ENCODE measurements around the gene CADM1. TPM values are rescaled to one million over a fixed set of nuclear protein-coding genes. Genes with fewer than 3 reads are reported as not detected.

The CADM1 gene
- total and polyA plus RNA-seq, 2 donors (not counting 1 experiment from before 2014, with no cell fraction given) = 15.4 to 86.0 TPM

- Histone ChIP-seq H3K36me3 (ENCODE audit: control insufficient read depth, insufficient read depth, low read length) (no peaks in the 10 kb centered on the region), H3K27me3 (ENCODE audit: control insufficient read depth, insufficient read depth, low read length) (no peaks in the 10 kb centered on the region), H3K9ac (ENCODE audit: insufficient read depth, low read length) (no peak overlapping the region), H3K4me3 (replicated peaks in 1 of 4; ENCODE audit: control extremely low read depth in 1 of 4, insufficient read depth in 1 of 4, low read depth in 3 of 4, low read length in 4 of 4) (no peak overlapping the region), H3K27ac (ENCODE audit: insufficient read depth, low read length) (no peak overlapping the region), H3K4me2 (ENCODE audit: extremely low read depth, insufficient read depth, low read length) (no peak overlapping the region), H3K9me3 (ENCODE audit: control insufficient read depth, insufficient read depth, low read depth, low read length) (no peaks in the 10 kb centered on the region), H3K4me1 (ENCODE audit: control insufficient read depth, extremely low read depth, insufficient read depth, low read length) (no peaks in the 10 kb centered on the region), H3K79me2 (ENCODE audit: control insufficient read depth, insufficient read depth, low read length) (no peaks in the 10 kb centered on the region), H4K20me1 (ENCODE audit: control insufficient read depth, extremely low read depth, insufficient read depth, low read length) (no peaks in the 10 kb centered on the region), H2AFZ (ENCODE audit: low read length) (no peak overlapping the region)
- TF ChIP-seq EZH2 (IDR thresholded peaks at IDR 0.05; ENCODE audit: low read length, missing control alignments) (no peak), CTCF (conservative IDR thresholded peaks at IDR 0.05 in 1 of 2, IDR thresholded peaks at IDR 0.05 in 1 of 2; ENCODE audit: low read depth in 1 of 2, low read length in 2 of 2) (no peak)
- DNase-seq (ENCODE audit: low read depth in 2 of 2) = peak; percentile 73 to 77
Observed at GRCh38 chr11:115408036-115408921, 95.9 kb downstream of the CADM1 start.

GRCh38 chr11:115407496-115407895 lies 96.7 kb downstream of the CADM1 start:
- no peak overlapping the region for H2AFZ ChIP-seq (ENCODE audit: low read length)
- no peaks in the 10 kb centered on the region for H3K4me1 ChIP-seq (ENCODE audit: control insufficient read depth, extremely low read depth, insufficient read depth, low read length)
- no peak overlapping the region for H3K4me2 ChIP-seq (ENCODE audit: extremely low read depth, insufficient read depth, low read length)
- H3K4me3 ChIP-seq (replicated peaks in 1 of 4; ENCODE audit: control extremely low read depth in 1 of 4, insufficient read depth in 1 of 4, low read depth in 3 of 4, low read length in 4 of 4) = no peak overlapping the region
- H3K79me2 ChIP-seq (ENCODE audit: control insufficient read depth, insufficient read depth, low read length) = no peaks in the 10 kb centered on the region
- H3K27ac ChIP-seq (ENCODE audit: insufficient read depth, low read length) = no peak overlapping the region
- no peaks in the 10 kb centered on the region for H3K9me3 ChIP-seq (ENCODE audit: control insufficient read depth, insufficient read depth, low read depth, low read length)
- DNase-seq (ENCODE audit: low read depth in 2 of 2) = no peak
- H3K36me3 ChIP-seq (ENCODE audit: control insufficient read depth, insufficient read depth, low read length) = no peaks in the 10 kb centered on the region
- no peaks in the 10 kb centered on the region for H3K27me3 ChIP-seq (ENCODE audit: control insufficient read depth, insufficient read depth, low read length)
- H3K9ac ChIP-seq (ENCODE audit: insufficient read depth, low read length) = no peak overlapping the region
- no peak for TF ChIP-seq EZH2 (IDR thresholded peaks at IDR 0.05; ENCODE audit: low read length, missing control alignments)
- no peak for TF ChIP-seq CTCF (conservative IDR thresholded peaks at IDR 0.05 in 1 of 2, IDR thresholded peaks at IDR 0.05 in 1 of 2; ENCODE audit: low read depth in 1 of 2, low read length in 2 of 2)
- H4K20me1 ChIP-seq (ENCODE audit: control insufficient read depth, extremely low read depth, insufficient read depth, low read length) = no peaks in the 10 kb centered on the region

GRCh38 chr11:115406404-115406803 lies 97.8 kb downstream of the CADM1 start:
- Histone ChIP-seq H2AFZ (ENCODE audit: low read length) (no peak overlapping the region), H3K79me2 (ENCODE audit: control insufficient read depth, insufficient read depth, low read length) (no peaks in the 10 kb centered on the region), H3K4me3 (replicated peaks in 1 of 4; ENCODE audit: control extremely low read depth in 1 of 4, insufficient read depth in 1 of 4, low read depth in 3 of 4, low read length in 4 of 4) (no peak overlapping the region), H3K4me1 (ENCODE audit: control insufficient read depth, extremely low read depth, insufficient read depth, low read length) (no peaks in the 10 kb centered on the region), H3K9me3 (ENCODE audit: control insufficient read depth, insufficient read depth, low read depth, low read length) (no peaks in the 10 kb centered on the region), H3K4me2 (ENCODE audit: extremely low read depth, insufficient read depth, low read length) (no peak overlapping the region), H4K20me1 (ENCODE audit: control insufficient read depth, extremely low read depth, insufficient read depth, low read length) (no peaks in the 10 kb centered on the region), H3K9ac (ENCODE audit: insufficient read depth, low read length) (no peak overlapping the region), H3K36me3 (ENCODE audit: control insufficient read depth, insufficient read depth, low read length) (no peaks in the 10 kb centered on the region), H3K27me3 (ENCODE audit: control insufficient read depth, insufficient read depth, low read length) (no peaks in the 10 kb centered on the region), H3K27ac (ENCODE audit: insufficient read depth, low read length) (no peak overlapping the region)
- TF ChIP-seq EZH2 (IDR thresholded peaks at IDR 0.05; ENCODE audit: low read length, missing control alignments) = no peak
- TF ChIP-seq CTCF (conservative IDR thresholded peaks at IDR 0.05 in 1 of 2, IDR thresholded peaks at IDR 0.05 in 1 of 2; ENCODE audit: low read depth in 1 of 2, low read length in 2 of 2) = no peak
- no peak for DNase-seq (ENCODE audit: low read depth in 2 of 2)
